Prostate gland (tissue), 2 donors: ENCODE measurements around the gene AP1G2.

Experiments used
- POLR2A ChIP-seq: fragments of 450-650 bp; IDR thresholded peaks from one replicate; pipeline ENCODE4 v1.6.1; 2016; ENCODE audit warnings: antibody characterized with exemption, mild to moderate bottlenecking
- POLR2AphosphoS5 ChIP-seq: sonication (generic); formaldehyde crosslinking; IDR thresholded peaks from one replicate; pipeline ENCODE4 v1.6.1; 2017; ENCODE audit warnings: antibody characterized with exemption
- TF ChIP-seq, protein P1 (sequence below), 4 experiments: fragments of 200-600 bp in 2 of 4; fragments of 450-650 bp in 2 of 4; sonication (generic) in 2 of 4; IDR thresholded peaks; 1 replicate in 3 of 4; 2 replicates in 1 of 4; pipeline ENCODE4 v1.5.1; 2016 to 2019; ENCODE audit warnings: antibody characterized with exemption in 4 of 4, mild to moderate bottlenecking in 2 of 4, moderate library complexity in 2 of 4

DNA sequence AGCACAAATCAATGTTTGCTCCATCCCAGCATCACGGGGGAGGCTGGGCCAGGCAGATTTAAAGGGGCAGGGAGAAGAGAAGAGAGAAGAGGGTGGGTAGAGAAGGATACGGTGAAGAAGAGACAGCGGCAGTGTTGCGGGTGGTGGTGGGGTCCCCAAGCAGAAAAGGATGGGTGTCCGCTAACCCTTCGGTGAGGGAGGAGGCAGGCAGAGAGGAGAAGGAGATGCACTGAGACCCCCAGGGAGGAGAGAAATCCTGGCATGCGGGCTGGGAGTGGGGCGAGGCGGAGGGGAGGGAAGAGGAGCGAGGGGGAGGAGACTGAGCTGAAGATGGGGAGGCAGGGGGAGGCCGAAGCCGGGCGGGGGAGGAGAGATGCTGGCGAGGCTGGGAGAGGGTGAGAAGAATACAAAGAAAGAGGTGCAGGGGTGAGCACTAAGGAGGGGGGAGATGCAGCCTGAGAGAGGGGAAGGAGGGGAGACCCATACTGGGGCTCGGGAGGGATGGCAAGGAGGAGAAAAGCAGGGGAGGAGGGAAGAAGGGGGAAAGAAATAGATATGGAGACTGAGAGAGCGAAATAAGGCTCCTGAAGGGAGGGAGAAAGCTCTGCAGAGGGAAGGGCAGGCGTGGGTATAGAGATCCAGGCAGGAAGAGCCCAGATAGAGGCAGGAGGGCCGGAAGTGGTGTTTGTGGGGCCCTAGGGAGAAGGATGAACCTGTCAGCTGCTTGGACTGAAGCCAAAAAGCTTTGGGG, 11.1 kb upstream of the AP1G2 start, which contains the start of gene JPH4:
- TF ChIP-seq, protein P1, sequence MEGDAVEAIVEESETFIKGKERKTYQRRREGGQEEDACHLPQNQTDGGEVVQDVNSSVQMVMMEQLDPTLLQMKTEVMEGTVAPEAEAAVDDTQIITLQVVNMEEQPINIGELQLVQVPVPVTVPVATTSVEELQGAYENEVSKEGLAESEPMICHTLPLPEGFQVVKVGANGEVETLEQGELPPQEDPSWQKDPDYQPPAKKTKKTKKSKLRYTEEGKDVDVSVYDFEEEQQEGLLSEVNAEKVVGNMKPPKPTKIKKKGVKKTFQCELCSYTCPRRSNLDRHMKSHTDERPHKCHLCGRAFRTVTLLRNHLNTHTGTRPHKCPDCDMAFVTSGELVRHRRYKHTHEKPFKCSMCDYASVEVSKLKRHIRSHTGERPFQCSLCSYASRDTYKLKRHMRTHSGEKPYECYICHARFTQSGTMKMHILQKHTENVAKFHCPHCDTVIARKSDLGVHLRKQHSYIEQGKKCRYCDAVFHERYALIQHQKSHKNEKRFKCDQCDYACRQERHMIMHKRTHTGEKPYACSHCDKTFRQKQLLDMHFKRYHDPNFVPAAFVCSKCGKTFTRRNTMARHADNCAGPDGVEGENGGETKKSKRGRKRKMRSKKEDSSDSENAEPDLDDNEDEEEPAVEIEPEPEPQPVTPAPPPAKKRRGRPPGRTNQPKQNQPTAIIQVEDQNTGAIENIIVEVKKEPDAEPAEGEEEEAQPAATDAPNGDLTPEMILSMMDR (IDR thresholded peaks at IDR 0.05), result no peak
- TF ChIP-seq POLR2A (no peak), POLR2AphosphoS5 (no peak)
